ENCODE data around the gene PIP4K2A. TPM values are rescaled to one million over a fixed set of nuclear protein-coding genes. Genes with fewer than 3 reads are reported as not detected.

PIP4K2A gene
- total and polyA plus RNA-seq, 2 experiments from 2014 or later, result 16.5 to 31.1 TPM

DNA sequence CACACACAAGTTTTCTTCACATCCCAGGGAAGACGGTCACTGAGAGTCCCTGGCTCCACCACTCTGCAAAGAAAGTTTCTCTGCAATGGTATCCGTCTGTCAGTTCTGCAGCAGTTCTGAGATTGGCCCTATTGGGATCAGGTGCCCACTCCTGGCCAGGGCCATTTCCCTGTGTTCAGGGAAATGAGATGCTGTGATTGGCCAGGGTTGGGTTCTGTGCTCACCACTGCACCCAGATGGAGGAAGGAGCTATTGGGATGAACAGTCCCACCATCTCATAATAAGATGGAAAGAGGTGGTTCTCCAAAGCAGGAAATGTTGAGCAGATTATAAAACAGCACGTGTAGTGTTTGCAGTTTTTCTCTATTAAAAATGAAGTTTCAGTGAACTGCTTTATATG lies 13.3 kb upstream of the PIP4K2A start:
- no peak overlapping the region for H3K27ac ChIP-seq
- DNase-seq (ENCODE audit: low spot score), result no peak
- no peaks in the 10 kb centered on the region for H3K4me1 ChIP-seq (ENCODE audit: insufficient read depth)
- no peaks in the 10 kb centered on the region for H3K79me2 ChIP-seq
- no peaks in the 10 kb centered on the region for H4K20me1 ChIP-seq (ENCODE audit: insufficient read depth, poor library complexity, severe bottlenecking)
- H3K9me3 ChIP-seq (ENCODE audit: low read depth), result no peaks in the 10 kb centered on the region
- no peaks in the 10 kb centered on the region for H3K9me2 ChIP-seq (replicated peaks; ENCODE audit: insufficient read depth)
- no peaks in the 10 kb centered on the region for H3K27me3 ChIP-seq
- H3K4me3 ChIP-seq, result no peak overlapping the region
- H3K36me3 ChIP-seq (replicated peaks; ENCODE audit: insufficient read depth, low read depth), result no peaks in the 10 kb centered on the region
- TF ChIP-seq EZH2phosphoT487 (IDR thresholded peaks at IDR 0.05; ENCODE audit: low read depth, severe bottlenecking, unreplicated experiment) (no peak), EZH2 (IDR thresholded peaks at IDR 0.05; ENCODE audit: borderline replicate concordance) (no peak)
- TF ChIP-seq, protein P1, sequence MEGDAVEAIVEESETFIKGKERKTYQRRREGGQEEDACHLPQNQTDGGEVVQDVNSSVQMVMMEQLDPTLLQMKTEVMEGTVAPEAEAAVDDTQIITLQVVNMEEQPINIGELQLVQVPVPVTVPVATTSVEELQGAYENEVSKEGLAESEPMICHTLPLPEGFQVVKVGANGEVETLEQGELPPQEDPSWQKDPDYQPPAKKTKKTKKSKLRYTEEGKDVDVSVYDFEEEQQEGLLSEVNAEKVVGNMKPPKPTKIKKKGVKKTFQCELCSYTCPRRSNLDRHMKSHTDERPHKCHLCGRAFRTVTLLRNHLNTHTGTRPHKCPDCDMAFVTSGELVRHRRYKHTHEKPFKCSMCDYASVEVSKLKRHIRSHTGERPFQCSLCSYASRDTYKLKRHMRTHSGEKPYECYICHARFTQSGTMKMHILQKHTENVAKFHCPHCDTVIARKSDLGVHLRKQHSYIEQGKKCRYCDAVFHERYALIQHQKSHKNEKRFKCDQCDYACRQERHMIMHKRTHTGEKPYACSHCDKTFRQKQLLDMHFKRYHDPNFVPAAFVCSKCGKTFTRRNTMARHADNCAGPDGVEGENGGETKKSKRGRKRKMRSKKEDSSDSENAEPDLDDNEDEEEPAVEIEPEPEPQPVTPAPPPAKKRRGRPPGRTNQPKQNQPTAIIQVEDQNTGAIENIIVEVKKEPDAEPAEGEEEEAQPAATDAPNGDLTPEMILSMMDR (IDR thresholded peaks at IDR 0.05; ENCODE audit: poor library complexity), result no peak
- WGBS (ENCODE audit: low lambda C conversion rate, missing lambda C conversion rate), result 76% methylated on average over 3 of the region's 3 CpGs
- no peak overlapping the region for H2AFZ ChIP-seq
- no peak overlapping the region for H3K4me2 ChIP-seq

GRCh38 chr10:22727112-22727511 lies 12.7 kb upstream of the PIP4K2A start:
- no peaks in the 10 kb centered on the region for H3K4me1 ChIP-seq (ENCODE audit: insufficient read depth)
- H3K4me2 ChIP-seq, result no peak overlapping the region
- H4K20me1 ChIP-seq (ENCODE audit: insufficient read depth, poor library complexity, severe bottlenecking), result no peaks in the 10 kb centered on the region
- TF ChIP-seq, protein P1 (IDR thresholded peaks at IDR 0.05; ENCODE audit: poor library complexity), result no peak
- TF ChIP-seq EZH2 (IDR thresholded peaks at IDR 0.05; ENCODE audit: borderline replicate concordance) (no peak), EZH2phosphoT487 (IDR thresholded peaks at IDR 0.05; ENCODE audit: low read depth, severe bottlenecking, unreplicated experiment) (no peak)
- DNase-seq (ENCODE audit: low spot score), result no peak
- no peak overlapping the region for H3K27ac ChIP-seq
- WGBS (ENCODE audit: low lambda C conversion rate, missing lambda C conversion rate), result 62% methylated on average over 2 of the region's 2 CpGs
- H2AFZ ChIP-seq, result no peak overlapping the region
- no peaks in the 10 kb centered on the region for H3K36me3 ChIP-seq (replicated peaks; ENCODE audit: insufficient read depth, low read depth)
- no peaks in the 10 kb centered on the region for H3K79me2 ChIP-seq
- no peaks in the 10 kb centered on the region for H3K27me3 ChIP-seq
- no peaks in the 10 kb centered on the region for H3K9me2 ChIP-seq (replicated peaks; ENCODE audit: insufficient read depth)
- no peaks in the 10 kb centered on the region for H3K9me3 ChIP-seq (ENCODE audit: low read depth)
- no peak overlapping the region for H3K4me3 ChIP-seq

DNA sequence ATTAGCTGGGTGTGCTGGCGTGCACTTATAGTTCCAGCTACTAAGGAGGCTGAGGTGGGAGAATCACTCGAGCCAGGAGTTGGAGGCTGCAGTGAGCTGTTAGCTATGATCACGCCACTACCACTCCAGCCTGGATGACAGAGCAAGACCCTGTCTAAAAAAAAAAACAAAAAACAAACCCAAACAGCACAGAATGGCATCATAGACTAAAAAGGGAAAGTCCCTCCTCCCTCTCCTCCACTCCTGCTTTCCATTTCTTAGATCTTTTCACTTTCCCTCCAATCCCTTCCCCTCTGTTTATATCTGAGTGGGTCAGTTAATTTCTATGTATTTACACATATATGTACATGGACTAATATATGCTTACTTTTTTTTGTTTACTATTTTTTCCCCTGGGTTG lies 10.4 kb upstream of the PIP4K2A start:
- DNase-seq (ENCODE audit: low spot score), result no peak
- Histone ChIP-seq H3K27me3 (no peaks in the 10 kb centered on the region), H3K79me2 (no peaks in the 10 kb centered on the region), H2AFZ (no peak overlapping the region), H3K4me3 (no peak overlapping the region), H3K4me2 (no peak overlapping the region), H3K9me3 (ENCODE audit: low read depth) (no peaks in the 10 kb centered on the region), H3K4me1 (ENCODE audit: insufficient read depth) (no peaks in the 10 kb centered on the region), H4K20me1 (ENCODE audit: insufficient read depth, poor library complexity, severe bottlenecking) (no peaks in the 10 kb centered on the region), H3K36me3 (replicated peaks; ENCODE audit: insufficient read depth, low read depth) (no peaks in the 10 kb centered on the region), H3K27ac (no peak overlapping the region), H3K9me2 (replicated peaks; ENCODE audit: insufficient read depth) (no peaks in the 10 kb centered on the region)
- TF ChIP-seq, protein P1 (IDR thresholded peaks at IDR 0.05; ENCODE audit: poor library complexity), result no peak
- TF ChIP-seq EZH2 (IDR thresholded peaks at IDR 0.05; ENCODE audit: borderline replicate concordance), result no peak
- no peak for TF ChIP-seq EZH2phosphoT487 (IDR thresholded peaks at IDR 0.05; ENCODE audit: low read depth, severe bottlenecking, unreplicated experiment)
- WGBS (ENCODE audit: low lambda C conversion rate, missing lambda C conversion rate), result 90% methylated on average over 3 of the region's 3 CpGs

- no peaks in the 10 kb centered on the region for H4K20me1 ChIP-seq (ENCODE audit: insufficient read depth, poor library complexity, severe bottlenecking)
- H3K36me3 ChIP-seq (replicated peaks; ENCODE audit: insufficient read depth, low read depth), result no peaks in the 10 kb centered on the region
- no peak overlapping the region for H3K27ac ChIP-seq
- no peak overlapping the region for H3K4me2 ChIP-seq
- no peaks in the 10 kb centered on the region for H3K9me3 ChIP-seq (ENCODE audit: low read depth)
- TF ChIP-seq, protein P1 (IDR thresholded peaks at IDR 0.05; ENCODE audit: poor library complexity), result no peak
- TF ChIP-seq EZH2 (IDR thresholded peaks at IDR 0.05; ENCODE audit: borderline replicate concordance), result no peak
- TF ChIP-seq EZH2phosphoT487 (IDR thresholded peaks at IDR 0.05; ENCODE audit: low read depth, severe bottlenecking, unreplicated experiment), result no peak
- no peaks in the 10 kb centered on the region for H3K4me1 ChIP-seq (ENCODE audit: insufficient read depth)
- no peak overlapping the region for H2AFZ ChIP-seq
- WGBS (ENCODE audit: low lambda C conversion rate, missing lambda C conversion rate), result 92% methylated on average over 5 of the region's 6 CpGs
- DNase-seq (ENCODE audit: low spot score), result no peak
- no peaks in the 10 kb centered on the region for H3K9me2 ChIP-seq (replicated peaks; ENCODE audit: insufficient read depth)
- no peaks in the 10 kb centered on the region for H3K79me2 ChIP-seq
- no peaks in the 10 kb centered on the region for H3K27me3 ChIP-seq
- H3K4me3 ChIP-seq, result no peak overlapping the region
Measured at GRCh38 chr10:22723783-22724182, 9.4 kb upstream of the PIP4K2A start.
